BE2C (cell line): ENCODE results near the gene HIP1.
"Not testable (repeated sequence)": the region's sequence is repeated elsewhere in the genome, so short reads cannot be mapped to it uniquely, and the experiment has no call there.

Experiments
- DNase-seq: peaks from one replicate; pipeline ENCODE4 v3.0.0-alpha.2; 2020
- H3K27me3 ChIP-seq: fragments of 250-450 bp; sonication (Bioruptor Pico); 2 replicates; pipeline ENCODE4 v1.5.1; 2020; ENCODE audit warnings: mild to moderate bottlenecking
- H3K36me3 ChIP-seq: fragments of 250-450 bp; sonication (Bioruptor Pico); 2 replicates; pipeline ENCODE4 v1.5.1; 2020; ENCODE audit warnings: mild to moderate bottlenecking
- H3K4me1 ChIP-seq: fragments of 250-450 bp; sonication (Bioruptor Pico); 2 replicates; pipeline ENCODE4 v1.5.1; 2020
- H3K4me3 ChIP-seq: 2 replicates; pipeline ENCODE4 v1.5.1; 2011; ENCODE audit warnings: low read depth, low read length
- H3K9me3 ChIP-seq: fragments of 250-450 bp; sonication (Bioruptor Pico); 2 replicates; pipeline ENCODE4 v1.5.1; 2020
- CTCF ChIP-seq: IDR thresholded peaks from 2 replicates; pipeline ENCODE4 v1.5.1; 2012; ENCODE audit warnings: mild to moderate bottlenecking, low read depth, low read length

HIP1 gene

GRCh38 chr7:75686551-75686950, 52.2 kb downstream of the HIP1 start:
- no peak for TF ChIP-seq CTCF
- H3K9me3 ChIP-seq = no peaks in the 10 kb centered on the region
- no peaks in the 10 kb centered on the region for H3K27me3 ChIP-seq
- H3K36me3 ChIP-seq = no peaks in the 10 kb centered on the region
- DNase-seq = no peak
- no peaks in the 10 kb centered on the region for H3K4me1 ChIP-seq
- H3K4me3 ChIP-seq = no peak overlapping the region

GRCh38 chr7:75682052-75682451, 56.7 kb downstream of the HIP1 start:
- DNase-seq, H3K4me3 ChIP-seq, H3K9me3 ChIP-seq, H3K36me3 ChIP-seq, H3K4me1 ChIP-seq, H3K27me3 ChIP-seq: not testable (repeated sequence)

- Histone ChIP-seq H3K9me3 (no peaks in the 10 kb centered on the region), H3K36me3 (no peaks in the 10 kb centered on the region), H3K27me3 (no peaks in the 10 kb centered on the region), H3K4me1 (no peaks in the 10 kb centered on the region), H3K4me3 (no peak overlapping the region)
- no peak for TF ChIP-seq CTCF
- DNase-seq = no peak
Measured at GRCh38 chr7:75679060-75679459, 59.7 kb downstream of the HIP1 start.

- H3K9me3 ChIP-seq = no peaks in the 10 kb centered on the region
- H3K4me3 ChIP-seq = no peak overlapping the region
- no peak for TF ChIP-seq CTCF
- no peaks in the 10 kb centered on the region for H3K36me3 ChIP-seq
- no peak for DNase-seq
- no peaks in the 10 kb centered on the region for H3K27me3 ChIP-seq
- H3K4me1 ChIP-seq = no peaks in the 10 kb centered on the region
Measured at GRCh38 chr7:75669579-75669978, 69.2 kb downstream of the HIP1 start.

- Histone ChIP-seq H3K36me3 (no peaks in the 10 kb centered on the region), H3K4me3 (no peak overlapping the region), H3K9me3 (no peaks in the 10 kb centered on the region), H3K4me1 (no peaks in the 10 kb centered on the region), H3K27me3 (no peaks in the 10 kb centered on the region)
- DNase-seq = no peak
- no peak for TF ChIP-seq CTCF
Measured at GRCh38 chr7:75667938-75668337, 70.8 kb downstream of the HIP1 start.

GRCh38 chr7:75663302-75663907, 75.3 kb downstream of the HIP1 start:
- H3K4me1 ChIP-seq = no peaks in the 10 kb centered on the region
- no peak for TF ChIP-seq CTCF
- H3K9me3 ChIP-seq = no peaks in the 10 kb centered on the region
- H3K4me3 ChIP-seq = no peak overlapping the region
- no peaks in the 10 kb centered on the region for H3K36me3 ChIP-seq
- no peaks in the 10 kb centered on the region for H3K27me3 ChIP-seq
- no peak for DNase-seq
